ENCODE data around the gene IQGAP3.

The IQGAP3 gene

GRCh38 chr1:156496211-156496761, 76.1 kb downstream of the IQGAP3 start:
- DNase-seq (ENCODE audit: low read depth): no peak

- DNase-seq (ENCODE audit: low read depth): no peak
Observed at GRCh38 chr1:156495401-156496140, 76.8 kb downstream of the IQGAP3 start.

GRCh38 chr1:156494309-156494895, 78.0 kb downstream of the IQGAP3 start:
- no peak for DNase-seq (ENCODE audit: low read depth)

DNA sequence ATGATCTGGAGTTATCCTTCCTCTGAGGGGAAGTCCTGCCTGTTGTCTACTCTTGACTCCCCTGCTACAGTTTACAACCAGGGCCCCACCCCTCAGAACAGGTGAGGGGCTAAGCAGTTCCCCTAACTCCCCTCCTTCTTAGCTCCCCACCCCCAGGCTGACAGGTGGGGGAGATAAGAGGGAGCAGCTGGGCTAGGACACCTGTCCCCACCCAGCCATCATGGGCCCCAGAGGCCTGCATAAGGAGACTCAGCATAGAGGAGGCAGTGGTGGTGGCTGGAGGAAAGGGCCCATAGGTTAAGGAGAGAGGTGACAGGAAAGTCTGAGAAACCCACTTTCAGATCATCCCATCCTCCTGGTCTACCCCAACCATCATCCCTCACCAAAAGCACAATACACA, 78.6 kb downstream of the IQGAP3 start:
- DNase-seq (ENCODE audit: low read depth): no peak

GRCh38 chr1:156493154-156493631, 79.2 kb downstream of the IQGAP3 start:
- no peak for DNase-seq (ENCODE audit: low read depth)

- DNase-seq (ENCODE audit: low read depth): no peak
Observed at GRCh38 chr1:156492591-156493080, 79.7 kb downstream of the IQGAP3 start.

DNA sequence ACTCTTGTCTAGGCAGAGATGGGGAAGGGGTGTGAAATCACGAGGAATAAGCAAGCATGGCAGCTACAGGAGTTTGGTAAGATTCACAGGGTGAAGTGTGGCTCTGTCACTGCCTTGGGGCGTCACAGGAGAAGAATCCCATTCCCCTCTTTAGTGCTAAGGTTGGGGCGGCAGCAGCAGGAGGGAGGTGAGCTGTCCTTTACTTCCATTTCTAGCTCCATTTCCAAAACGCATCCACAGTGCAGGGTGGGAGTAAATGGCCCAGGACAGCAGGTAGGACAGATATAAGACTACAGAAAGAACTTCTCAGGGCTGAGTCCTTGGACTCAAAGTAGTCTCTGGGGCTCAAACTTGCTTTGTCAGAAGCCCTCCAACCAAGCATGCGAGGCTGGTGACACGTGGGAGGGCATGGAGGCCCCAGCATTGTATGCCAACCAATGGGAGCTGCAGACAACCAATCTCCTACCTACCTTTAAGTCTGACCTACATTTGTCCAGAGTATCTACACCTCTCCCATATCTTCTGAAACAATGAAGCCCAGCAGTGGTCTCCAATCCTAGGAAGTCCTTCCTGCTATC, 80.3 kb downstream of the IQGAP3 start:
- DNase-seq (ENCODE audit: low read depth): no peak

- DNase-seq (ENCODE audit: low read depth): no peak
Observed at GRCh38 chr1:156491151-156491949, 81.0 kb downstream of the IQGAP3 start.

- no peak for DNase-seq (ENCODE audit: low read depth)
Observed at GRCh38 chr1:156490401-156491032, 81.8 kb downstream of the IQGAP3 start.

DNA sequence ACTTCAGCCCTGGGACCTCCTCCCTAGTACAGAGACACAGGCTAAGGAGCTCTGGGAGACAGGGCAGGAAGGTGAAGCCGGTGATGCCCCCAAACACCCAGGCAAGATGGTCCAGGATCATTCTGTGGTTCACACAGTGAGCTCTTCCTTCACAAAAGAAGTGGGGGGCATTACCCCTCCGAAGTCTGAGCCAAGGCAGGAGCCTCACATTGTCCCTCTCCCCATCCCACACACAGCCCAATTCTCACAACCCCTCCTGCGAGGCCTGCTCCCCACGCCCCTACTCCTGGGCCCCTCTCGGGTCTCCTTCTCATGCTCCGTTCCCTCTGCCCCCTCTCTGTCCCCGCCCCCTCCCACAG, 82.5 kb downstream of the IQGAP3 start:
- no peak for DNase-seq (ENCODE audit: low read depth)

GRCh38 chr1:156489166-156489934, 83.0 kb downstream of the IQGAP3 start:
- DNase-seq (ENCODE audit: low read depth): no peak

DNA sequence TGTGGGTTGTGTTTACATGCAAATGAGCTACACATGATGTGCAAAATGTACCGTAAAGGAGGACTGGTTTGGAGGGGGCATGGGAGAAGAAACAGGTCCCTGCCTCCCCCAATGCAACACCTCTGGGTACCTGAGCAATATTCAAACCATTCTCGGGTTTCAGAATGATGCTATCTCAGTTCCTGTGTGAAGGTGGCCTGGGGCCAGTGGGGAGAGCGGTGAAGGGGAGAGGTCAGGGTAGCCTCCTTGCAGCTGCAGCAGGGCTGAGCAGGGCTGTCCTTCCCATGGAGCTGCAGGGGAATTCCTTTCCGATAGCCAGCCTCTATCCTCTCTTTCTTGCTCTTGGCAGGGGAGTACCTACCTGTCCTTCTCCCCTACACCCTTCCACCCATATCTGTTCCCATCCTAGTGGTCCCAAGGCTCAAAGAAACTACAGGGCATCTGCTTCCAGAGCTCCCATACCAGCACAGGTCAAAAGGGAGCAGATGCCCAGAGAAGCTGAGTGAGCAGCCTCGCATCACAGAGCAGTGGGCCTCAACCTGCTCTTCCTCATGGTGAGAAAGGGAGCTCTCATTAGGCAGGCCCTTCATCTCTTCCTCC, 83.7 kb downstream of the IQGAP3 start:
- no peak for DNase-seq (ENCODE audit: low read depth)

- no peak for DNase-seq (ENCODE audit: low read depth)
Observed at GRCh38 chr1:156487862-156488261, 84.5 kb downstream of the IQGAP3 start.

GRCh38 chr1:156486421-156487344, 85.7 kb downstream of the IQGAP3 start:
- DNase-seq (ENCODE audit: low read depth): no peak

DNA sequence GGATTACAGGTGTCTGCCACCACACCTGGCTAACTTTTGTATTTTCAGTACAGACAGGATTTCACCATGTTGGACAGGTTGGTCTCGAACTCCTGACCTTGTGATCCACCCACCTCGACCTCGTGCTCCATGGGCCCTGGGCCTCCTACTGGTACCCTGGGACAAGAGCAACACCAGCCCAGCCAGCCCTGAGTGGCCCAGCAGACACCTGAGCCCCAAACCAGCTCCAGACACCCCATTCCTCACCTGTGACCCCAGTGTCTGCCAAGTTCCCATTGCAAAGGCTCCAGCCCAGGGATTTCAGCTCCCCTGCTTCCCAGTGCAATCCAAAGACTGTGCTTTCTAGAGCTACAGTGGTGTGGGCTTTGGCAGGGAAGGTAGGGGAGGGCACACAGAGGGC, 86.4 kb downstream of the IQGAP3 start:
- no peak for DNase-seq (ENCODE audit: low read depth)

DNA sequence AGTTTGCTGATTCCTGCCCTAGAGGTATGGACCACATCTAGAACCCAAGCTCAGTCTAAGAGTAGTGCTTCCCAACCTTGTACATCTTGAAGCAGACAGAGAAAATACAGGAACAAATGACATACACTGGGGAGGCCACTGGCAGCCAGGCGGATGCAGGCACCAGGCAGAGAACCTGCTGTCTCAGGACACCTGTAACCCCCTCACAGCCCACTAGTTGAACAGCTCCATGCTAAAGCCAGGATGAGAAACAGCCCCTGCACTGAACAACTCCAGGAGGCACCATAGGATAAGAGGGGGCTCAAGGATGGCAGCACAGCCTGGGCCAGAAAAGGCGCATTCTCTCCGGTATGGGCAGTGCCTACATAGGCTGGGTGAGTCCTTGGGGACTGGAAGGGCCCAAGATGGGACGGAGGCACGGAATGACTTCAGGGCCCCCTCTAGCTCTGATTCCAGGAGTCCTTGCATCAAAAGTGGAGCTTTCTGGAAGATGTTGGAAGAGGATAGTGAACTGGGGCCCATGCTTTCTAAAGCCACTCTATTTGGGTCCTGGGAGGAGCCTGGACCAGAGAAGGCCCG, 87.8 kb downstream of the IQGAP3 start:
- DNase-seq (ENCODE audit: low read depth): no peak

- no peak for DNase-seq (ENCODE audit: low read depth)
Observed at GRCh38 chr1:156483397-156483796, 89.0 kb downstream of the IQGAP3 start.

DNA sequence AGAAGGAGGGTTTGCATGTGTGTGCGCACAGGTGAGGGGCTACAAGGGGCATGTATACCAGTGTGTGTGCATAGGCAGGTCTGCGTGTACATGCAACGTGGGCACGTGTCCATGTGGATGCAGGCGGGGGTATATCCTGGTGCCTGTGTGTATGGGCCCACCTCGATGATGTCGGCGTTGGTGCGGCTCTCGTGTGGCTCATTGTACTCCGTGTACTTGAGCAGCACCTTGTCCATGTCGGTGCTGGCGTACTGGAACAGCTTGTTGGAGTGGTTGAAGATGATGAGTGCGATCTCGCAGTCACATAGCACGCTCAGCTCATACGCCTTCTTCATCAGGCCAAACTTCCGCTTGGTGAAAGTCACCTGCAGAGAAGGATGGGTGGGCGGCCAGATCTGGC, 90.1 kb downstream of the IQGAP3 start:
- no peak for DNase-seq (ENCODE audit: low read depth)

- no peak for DNase-seq (ENCODE audit: low read depth)
Observed at GRCh38 chr1:156481527-156481926, 90.8 kb downstream of the IQGAP3 start.

Measured in fibroblast of the conjunctiva (primary cell).